H9 (cell line): ENCODE results near the gene RAB35. TPM values are rescaled to one million over a fixed set of nuclear protein-coding genes. Genes with fewer than 3 reads are reported as not detected.
A peak's percentile ranks its signal among the peaks of the same experiment; 100 is the strongest.

Source experiments
- DNase-seq: peaks from one replicate; pipeline ENCODE4 v3.0.0-alpha.2; 2017
- H2AFZ ChIP-seq: one replicate; pipeline ENCODE4 v1.6.1; 2013; ENCODE audit warnings: mild to moderate bottlenecking, low read length, control low read depth, moderate library complexity
- H2AK5ac ChIP-seq: 2 replicates; pipeline ENCODE4 v1.6.1; 2013; ENCODE audit warnings: low read length, control low read depth, mixed read lengths; ENCODE audit not compliant: insufficient read length
- H2BK120ac ChIP-seq: one replicate; pipeline ENCODE4 v1.6.1; 2013; ENCODE audit warnings: low read depth, mild to moderate bottlenecking, low read length, control low read depth, inconsistent platforms; ENCODE audit not compliant: poor library complexity, severe bottlenecking
- H2BK12ac ChIP-seq: 2 replicates; pipeline ENCODE4 v1.6.1; 2013; ENCODE audit warnings: low read length, control low read depth, mixed read lengths, low read depth; ENCODE audit not compliant: insufficient read length
- H2BK15ac ChIP-seq: 2 replicates; pipeline ENCODE4 v1.6.1; 2013; ENCODE audit warnings: low read depth, low read length, control low read depth
- H2BK20ac ChIP-seq: one replicate; pipeline ENCODE4 v1.6.1; 2013; ENCODE audit warnings: low read depth, mild to moderate bottlenecking, low read length, control low read depth, inconsistent platforms; ENCODE audit not compliant: poor library complexity, severe bottlenecking
- H2BK5ac ChIP-seq: 2 replicates; pipeline ENCODE4 v1.6.1; 2013; ENCODE audit warnings: low read length, control low read depth, mixed read lengths; ENCODE audit not compliant: insufficient read length
- H3K14ac ChIP-seq: 2 replicates; pipeline ENCODE4 v1.6.1; 2013; ENCODE audit warnings: low read length, control low read depth; ENCODE audit not compliant: insufficient read depth
- H3K18ac ChIP-seq: 2 replicates; pipeline ENCODE4 v1.6.1; 2013; ENCODE audit warnings: low read depth, mild to moderate bottlenecking, mixed read lengths, low read length, control low read depth; ENCODE audit not compliant: insufficient read length
- H3K23ac ChIP-seq: 2 replicates; pipeline ENCODE4 v1.6.1; 2013; ENCODE audit warnings: low read length, control low read depth, mixed read lengths, low read depth; ENCODE audit not compliant: insufficient read length
- H3K23me2 ChIP-seq: 2 replicates; pipeline ENCODE4 v1.6.1; 2013; ENCODE audit warnings: low read depth, mild to moderate bottlenecking, mixed read lengths, low read length, control low read depth; ENCODE audit not compliant: insufficient read length, poor library complexity, severe bottlenecking
- H3K27ac ChIP-seq: 2 replicates; pipeline ENCODE4 v1.5.1; 2013; ENCODE audit warnings: low read length, control low read depth, mixed read lengths, low read depth; ENCODE audit not compliant: insufficient read length
- H3K27me3 ChIP-seq: 2 replicates; pipeline ENCODE4 v1.6.1; 2013; ENCODE audit warnings: low read length, control low read depth, inconsistent platforms; ENCODE audit not compliant: insufficient read depth
- H3K4ac ChIP-seq: 2 replicates; pipeline ENCODE4 v1.6.1; 2013; ENCODE audit warnings: low read depth, mild to moderate bottlenecking, control low read depth, inconsistent platforms, low read length, moderate library complexity
- H3K4me1 ChIP-seq: 2 replicates; pipeline ENCODE4 v1.6.1; 2013; ENCODE audit warnings: low read length, control low read depth, inconsistent platforms; ENCODE audit not compliant: insufficient read depth
- H3K4me2 ChIP-seq: 2 replicates; pipeline ENCODE4 v1.6.1; 2013; ENCODE audit warnings: low read length, control low read depth, mixed read lengths; ENCODE audit not compliant: insufficient read length, insufficient read depth
- H3K56ac ChIP-seq: 2 replicates; pipeline ENCODE4 v1.6.1; 2013; ENCODE audit warnings: low read depth, mild to moderate bottlenecking, mixed read lengths, low read length, control low read depth; ENCODE audit not compliant: insufficient read length
- H3K79me1 ChIP-seq: 2 replicates; pipeline ENCODE4 v1.6.1; 2013; ENCODE audit warnings: low read depth, mild to moderate bottlenecking, moderate library complexity, low read length, control low read depth, inconsistent platforms; ENCODE audit not compliant: insufficient read depth, poor library complexity, severe bottlenecking
- H3K79me2 ChIP-seq: 2 replicates; pipeline ENCODE4 v1.6.1; 2013; ENCODE audit warnings: low read length, control low read depth, inconsistent platforms; ENCODE audit not compliant: insufficient read depth
- H3K9ac ChIP-seq: 2 replicates; pipeline ENCODE4 v1.6.1; 2013; ENCODE audit warnings: low read length, control low read depth, mixed read lengths; ENCODE audit not compliant: insufficient read length; ENCODE audit errors: extremely low read depth
- H3K9me3 ChIP-seq: one replicate; pipeline ENCODE4 v1.6.1; 2013; ENCODE audit warnings: low read depth, low read length, inconsistent platforms; ENCODE audit not compliant: control insufficient read depth
- H3T11ph ChIP-seq: one replicate; pipeline ENCODE4 v1.6.1; 2013; ENCODE audit warnings: mild to moderate bottlenecking, low read length, control low read depth, inconsistent platforms
- H4K20me1 ChIP-seq: one replicate; pipeline ENCODE4 v1.6.1; 2013; ENCODE audit not compliant: control insufficient read depth, insufficient read length, insufficient read depth
- H4K5ac ChIP-seq: 2 replicates; pipeline ENCODE4 v1.6.1; 2013; ENCODE audit warnings: low read depth, mild to moderate bottlenecking, mixed read lengths, low read length, control low read depth; ENCODE audit not compliant: insufficient read length
- H4K8ac ChIP-seq: replicated peaks from 2 replicates; pipeline ENCODE4 v1.6.1; 2013; ENCODE audit warnings: low read length, control low read depth, mixed read lengths, low read depth; ENCODE audit not compliant: insufficient read length
- H4K91ac ChIP-seq: 2 replicates; pipeline ENCODE4 v1.6.1; 2013; ENCODE audit warnings: low read depth, mild to moderate bottlenecking, moderate library complexity, mixed read lengths, low read length, control low read depth; ENCODE audit not compliant: insufficient read length
- H3K27ac Mint-ChIP-seq, 3 experiments: 2 replicates in 2 of 3; 3 replicates in 1 of 3; pipeline ENCODE4 v1.8.0; 2020 to 2021; ENCODE audit warnings: mixed read lengths in 3 of 3, mild to moderate bottlenecking in 1 of 3, moderate library complexity in 1 of 3
- H3K27me3 Mint-ChIP-seq: 2 replicates; pipeline ENCODE4 v1.8.0; 2021; ENCODE audit warnings: low read depth, mild to moderate bottlenecking, moderate library complexity, mixed read lengths
- H3K36me3 Mint-ChIP-seq, 3 experiments: 2 replicates in 2 of 3; 3 replicates in 1 of 3; pipeline ENCODE4 v1.8.0; 2020 to 2021; ENCODE audit warnings: low read depth in 3 of 3, mixed read lengths in 3 of 3; ENCODE audit not compliant: insufficient read depth in 1 of 3
- H3K4me1 Mint-ChIP-seq, 2 experiments: 2 replicates each; pipeline ENCODE4 v1.8.0; 2020; ENCODE audit warnings: mixed read lengths in 2 of 2
- H3K4me3 Mint-ChIP-seq, 2 experiments: 2 replicates in 1 of 2; 3 replicates in 1 of 2; pipeline ENCODE4 v1.8.0; 2020 to 2021; ENCODE audit warnings: mild to moderate bottlenecking in 2 of 2, mixed read lengths in 2 of 2, moderate library complexity in 1 of 2
- H3K9me3 Mint-ChIP-seq, 2 experiments: 2 replicates in 1 of 2; 3 replicates in 1 of 2; pipeline ENCODE4 v1.8.0; 2020; ENCODE audit warnings: mild to moderate bottlenecking in 2 of 2, mixed read lengths in 2 of 2, moderate library complexity in 1 of 2
- WGBS: extraction: QIAGEN DNeasy Blood & Tissue Kit; methylation state at CpG from one replicate; pipeline ENCODE4 v1.1.7; 2013; ENCODE audit warnings: missing lambda C conversion rate, low lambda C conversion rate, mixed read lengths; ENCODE audit not compliant: insufficient read length; ENCODE audit errors: extremely low coverage; 5-methylcytosine and 5-hydroxymethylcytosine counted together
- total RNA-seq: library from RNA; stranded (reverse); gene quantifications from 2 replicates; pipeline ENCODE4 v1.2.1, GENCODE V29; 2021
- TF ChIP-seq, protein P1 (sequence below): fragments of 200-600 bp; sonication (generic); conservative IDR thresholded peaks from 3 replicates; pipeline ENCODE4 v1.8.0; 2021; ENCODE audit warnings: antibody characterized with exemption, mild to moderate bottlenecking

The RAB35 gene
- total RNA-seq, 1 experiment from 2014 or later = 60.0 TPM

DNA sequence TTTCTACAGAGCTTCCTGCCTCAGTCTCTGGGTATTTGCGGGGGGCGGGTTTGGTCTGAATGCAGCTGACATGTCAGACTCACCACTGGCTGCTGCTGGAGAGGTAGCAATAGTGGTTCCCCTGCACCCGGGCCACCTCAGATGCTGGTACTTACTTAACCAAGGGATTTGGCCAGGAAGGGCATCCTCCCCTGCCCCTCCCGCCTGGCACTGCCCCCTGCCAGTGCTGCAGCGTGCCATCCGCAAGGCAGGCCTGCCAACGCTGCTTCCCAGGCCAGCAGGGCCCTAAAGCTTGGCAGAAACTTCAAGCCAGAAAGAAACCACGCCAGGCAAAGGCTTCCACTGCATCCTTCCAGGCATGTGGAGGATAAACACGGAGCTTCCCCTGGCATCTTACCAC is 22.1 kb downstream of the RAB35 start:
- no peaks in the 10 kb centered on the region for H3K79me2 ChIP-seq
- H3K4me1 ChIP-seq = peaks cover 5% of the 10 kb centered on the region; the same call in 1 of the 2 replicates
- no peak overlapping the region for H2BK120ac ChIP-seq
- H2BK15ac ChIP-seq = no peak overlapping the region
- H3K23me2 ChIP-seq = no peaks in the 10 kb centered on the region
- H2BK20ac ChIP-seq = no peak overlapping the region
- H4K5ac ChIP-seq = no peak overlapping the region
- H3K4ac ChIP-seq = no peak overlapping the region
- H3K79me1 ChIP-seq = no peaks in the 10 kb centered on the region
- H2BK12ac ChIP-seq = no peak overlapping the region
- no peaks in the 10 kb centered on the region for H4K20me1 ChIP-seq
- no peak overlapping the region for H2AFZ ChIP-seq
- H3K9ac ChIP-seq = no peak overlapping the region
- no peaks in the 10 kb centered on the region for H3K27me3 ChIP-seq
- Mint-ChIP-seq H3K27ac (peak overlapping the region; percentile 75 to 95 (median 92); a peak in 6 of 7 replicates), H3K4me1 (peaks cover 39 to 54% of the 10 kb centered on the region in 2 experiments), H3K36me3 (peaks cover 14 to 42% (median 41%) of the 10 kb centered on the region in 3 experiments; a peak in 6 of 7 replicates), H3K9me3 (no peaks in the 10 kb centered on the region), H3K4me3 (0 out of 5 replicates have a peak overlapping the region, but pooled peaks of 1 of the 2 experiments have one; percentile 40), H3K27me3 (no peaks in the 10 kb centered on the region; the same call in 1 of the 2 replicates)
- no CpG with 5 or more reads among the region's 9 CpGs for WGBS
- no peak overlapping the region for H3K4me2 ChIP-seq
- no peaks in the 10 kb centered on the region for H3K9me3 ChIP-seq
- H3K18ac ChIP-seq = no peak overlapping the region
- DNase-seq = no peak
- H2BK5ac ChIP-seq = no peak overlapping the region
- H3K27ac ChIP-seq = no peak overlapping the region
- no peak overlapping the region for H2AK5ac ChIP-seq
- H4K91ac ChIP-seq = no peak overlapping the region
- TF ChIP-seq, protein P1, sequence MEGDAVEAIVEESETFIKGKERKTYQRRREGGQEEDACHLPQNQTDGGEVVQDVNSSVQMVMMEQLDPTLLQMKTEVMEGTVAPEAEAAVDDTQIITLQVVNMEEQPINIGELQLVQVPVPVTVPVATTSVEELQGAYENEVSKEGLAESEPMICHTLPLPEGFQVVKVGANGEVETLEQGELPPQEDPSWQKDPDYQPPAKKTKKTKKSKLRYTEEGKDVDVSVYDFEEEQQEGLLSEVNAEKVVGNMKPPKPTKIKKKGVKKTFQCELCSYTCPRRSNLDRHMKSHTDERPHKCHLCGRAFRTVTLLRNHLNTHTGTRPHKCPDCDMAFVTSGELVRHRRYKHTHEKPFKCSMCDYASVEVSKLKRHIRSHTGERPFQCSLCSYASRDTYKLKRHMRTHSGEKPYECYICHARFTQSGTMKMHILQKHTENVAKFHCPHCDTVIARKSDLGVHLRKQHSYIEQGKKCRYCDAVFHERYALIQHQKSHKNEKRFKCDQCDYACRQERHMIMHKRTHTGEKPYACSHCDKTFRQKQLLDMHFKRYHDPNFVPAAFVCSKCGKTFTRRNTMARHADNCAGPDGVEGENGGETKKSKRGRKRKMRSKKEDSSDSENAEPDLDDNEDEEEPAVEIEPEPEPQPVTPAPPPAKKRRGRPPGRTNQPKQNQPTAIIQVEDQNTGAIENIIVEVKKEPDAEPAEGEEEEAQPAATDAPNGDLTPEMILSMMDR = no peak
- no peak overlapping the region for H3T11ph ChIP-seq
- H3K56ac ChIP-seq = no peak overlapping the region
- H4K8ac ChIP-seq = no peak overlapping the region
- no peak overlapping the region for H3K23ac ChIP-seq
- 0 out of 2 replicates have a peak overlapping the region, but pooled peaks have one; percentile 0 for H3K14ac ChIP-seq
